22Rv1 (cell line): ENCODE results near the gene FBLN5.

Experiments
- CTCF ChIP-seq: fragments of 450-650 bp; IDR thresholded peaks from 2 replicates; pipeline ENCODE4 v1.5.1; 2017; ENCODE audit warnings: mild to moderate bottlenecking
- ZFX ChIP-seq: fragments of 450-650 bp; IDR thresholded peaks from 2 replicates; pipeline ENCODE4 v1.6.1; 2017; ENCODE audit warnings: antibody characterized with exemption, borderline replicate concordance

GRCh38 chr14:91934554-91935285, 12.8 kb downstream of the FBLN5 start:
- TF ChIP-seq CTCF (no peak), ZFX (no peak)
